Stomach (tissue), 4 donors: ENCODE results near the gene NOXA1.

Source experiments
- CTCF ChIP-seq, 7 experiments: fragments of 450-650 bp in 4 of 7; fragments of 200-600 bp in 3 of 7; sonication (generic) in 3 of 7; IDR thresholded peaks; one replicate each; pipeline ENCODE4 v1.5.1; 2016 to 2019; ENCODE audit warnings: antibody characterized with exemption in 7 of 7, control low read depth in 2 of 7, mild to moderate bottlenecking in 1 of 7
- EP300 ChIP-seq: sonication (generic); formaldehyde crosslinking; IDR thresholded peaks from one replicate; pipeline ENCODE4 v1.6.1; 2017; ENCODE audit warnings: antibody characterized with exemption
- POLR2AphosphoS5 ChIP-seq, 3 donors: sonication (generic); formaldehyde crosslinking; IDR thresholded peaks; one replicate each; pipeline ENCODE4 v1.6.1; 2016; ENCODE audit warnings: antibody characterized with exemption in 3 of 3

- TF ChIP-seq EP300 (no peak), CTCF (IDR thresholded peaks at IDR 0.05) (no peak), POLR2AphosphoS5 (IDR thresholded peaks at IDR 0.05) (no peak)
Observed at GRCh38 chr9:137381501-137382443, 41.4 kb upstream of the NOXA1 start.
